Measurements from ENCODE around the gene ABCC4. TPM values are rescaled to one million over a fixed set of nuclear protein-coding genes. Genes with fewer than 3 reads are reported as not detected.

ABCC4 gene
- total RNA-seq, 4 donors from 2014 or later = 5.7 to 23.3 (median 6.9) TPM

DNA sequence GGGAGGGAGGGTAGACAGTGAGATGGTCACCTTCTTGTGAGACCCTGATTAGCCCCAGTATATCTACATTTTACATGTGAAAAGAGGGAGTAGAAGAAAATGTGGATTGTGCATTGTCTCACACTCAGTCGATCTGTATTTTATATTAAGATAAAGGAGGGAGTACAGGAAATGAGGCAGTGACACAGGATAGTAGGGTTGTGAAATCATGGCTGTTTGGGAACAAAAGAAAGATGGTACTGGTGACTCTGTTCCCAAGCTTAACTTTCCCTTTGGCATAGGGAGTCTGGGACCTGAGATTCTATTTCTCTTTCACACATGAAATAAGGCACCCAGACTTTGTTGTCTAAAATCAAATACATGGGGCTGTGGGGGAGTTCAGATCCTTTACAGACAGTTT is 194.7 kb downstream of the ABCC4 start:
- ATAC-seq (ENCODE audit: low FRiP score) = no peak
- TF ChIP-seq, protein P1, sequence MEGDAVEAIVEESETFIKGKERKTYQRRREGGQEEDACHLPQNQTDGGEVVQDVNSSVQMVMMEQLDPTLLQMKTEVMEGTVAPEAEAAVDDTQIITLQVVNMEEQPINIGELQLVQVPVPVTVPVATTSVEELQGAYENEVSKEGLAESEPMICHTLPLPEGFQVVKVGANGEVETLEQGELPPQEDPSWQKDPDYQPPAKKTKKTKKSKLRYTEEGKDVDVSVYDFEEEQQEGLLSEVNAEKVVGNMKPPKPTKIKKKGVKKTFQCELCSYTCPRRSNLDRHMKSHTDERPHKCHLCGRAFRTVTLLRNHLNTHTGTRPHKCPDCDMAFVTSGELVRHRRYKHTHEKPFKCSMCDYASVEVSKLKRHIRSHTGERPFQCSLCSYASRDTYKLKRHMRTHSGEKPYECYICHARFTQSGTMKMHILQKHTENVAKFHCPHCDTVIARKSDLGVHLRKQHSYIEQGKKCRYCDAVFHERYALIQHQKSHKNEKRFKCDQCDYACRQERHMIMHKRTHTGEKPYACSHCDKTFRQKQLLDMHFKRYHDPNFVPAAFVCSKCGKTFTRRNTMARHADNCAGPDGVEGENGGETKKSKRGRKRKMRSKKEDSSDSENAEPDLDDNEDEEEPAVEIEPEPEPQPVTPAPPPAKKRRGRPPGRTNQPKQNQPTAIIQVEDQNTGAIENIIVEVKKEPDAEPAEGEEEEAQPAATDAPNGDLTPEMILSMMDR (IDR thresholded peaks at IDR 0.05) = no peak
- DNase-seq (ENCODE audit: low spot score) = no peak

DNA sequence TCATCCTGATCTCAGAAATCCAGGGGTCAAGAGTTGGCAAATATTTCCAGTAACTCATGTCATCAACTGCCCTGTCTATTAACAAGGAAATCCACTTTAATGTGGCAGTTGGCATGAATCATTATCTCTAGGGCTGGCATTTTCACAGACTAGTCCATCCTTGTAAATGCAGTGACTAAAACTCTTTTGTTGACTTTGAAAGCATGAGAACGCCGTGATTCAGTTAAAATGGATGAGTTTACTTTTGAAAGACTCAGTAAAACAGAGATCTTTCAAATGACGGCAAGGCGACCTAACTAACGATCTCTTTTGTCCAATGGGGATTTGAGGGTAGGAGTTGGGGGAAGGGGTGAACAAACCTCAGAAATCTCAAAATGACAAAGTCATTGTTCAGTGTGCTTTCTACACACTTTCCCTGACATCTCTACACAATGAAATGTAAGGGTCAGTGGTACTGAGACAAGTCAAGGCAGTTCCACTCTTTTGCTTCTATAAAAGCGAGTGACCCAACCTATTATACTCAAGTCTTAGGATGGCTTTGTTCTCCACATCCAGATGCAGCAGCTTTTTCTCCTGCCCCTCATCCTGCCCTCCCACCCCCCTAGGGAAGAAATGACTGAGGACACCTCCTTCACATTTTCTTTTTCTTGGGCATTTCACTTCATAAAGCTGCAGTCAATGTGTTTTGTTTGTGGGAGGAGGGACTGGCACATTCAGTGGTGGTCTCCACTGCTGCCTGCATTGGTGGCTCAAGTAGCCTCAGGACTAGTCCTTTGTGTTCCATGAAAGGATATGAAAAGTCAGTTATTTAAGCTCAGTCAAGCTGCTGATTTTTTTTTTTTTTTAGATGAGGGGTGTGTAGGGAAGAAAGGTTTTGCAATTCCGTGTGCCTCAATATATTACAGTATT is 200.5 kb downstream of the ABCC4 start:
- no peak for ATAC-seq (ENCODE audit: low FRiP score)
- DNase-seq (ENCODE audit: low spot score) = no peak
- TF ChIP-seq, protein P1 (IDR thresholded peaks at IDR 0.05) = no peak

DNA sequence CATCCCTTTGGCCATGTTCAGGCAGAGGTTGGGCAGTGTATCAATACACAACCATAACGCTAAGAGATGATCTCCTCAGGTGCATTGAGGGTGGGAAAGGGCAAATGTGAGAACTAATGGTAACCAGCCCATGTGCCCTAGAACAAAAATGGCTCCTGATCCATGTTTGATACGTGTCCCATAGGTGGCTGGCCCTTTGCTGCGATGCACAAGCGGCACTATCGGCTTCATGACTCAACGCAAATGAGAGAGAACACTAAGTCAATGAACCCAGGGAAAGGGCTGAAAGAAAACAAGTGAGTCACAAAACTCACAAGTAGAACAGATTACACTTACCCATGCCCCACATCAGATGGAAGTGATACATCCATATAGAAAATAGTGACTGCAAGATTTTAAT is 201.7 kb downstream of the ABCC4 start:
- no peak for DNase-seq (ENCODE audit: low spot score)
- TF ChIP-seq, protein P1 (IDR thresholded peaks at IDR 0.05) = no peak
- no peak for ATAC-seq (ENCODE audit: low FRiP score)

DNA sequence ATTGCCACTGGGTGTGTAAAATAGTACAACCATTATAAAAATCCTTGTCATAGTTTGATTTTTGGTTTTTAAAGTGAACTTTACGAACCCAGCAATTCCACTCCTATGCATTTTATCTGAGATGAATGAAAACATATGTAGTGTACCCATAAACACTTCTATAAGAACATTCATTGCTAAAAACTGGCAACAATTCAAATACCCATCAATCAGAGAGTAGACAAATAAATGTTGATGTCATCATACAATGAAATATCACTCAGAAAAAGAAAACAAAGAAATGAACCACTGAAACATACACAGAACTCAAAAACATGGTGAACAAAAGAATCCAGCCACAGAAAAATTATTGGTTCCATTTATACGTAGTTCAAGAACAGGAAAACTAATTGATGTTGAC is 202.3 kb downstream of the ABCC4 start:
- ATAC-seq (ENCODE audit: low FRiP score) (no peak), DNase-seq (ENCODE audit: low spot score) (no peak)
- TF ChIP-seq, protein P1 (IDR thresholded peaks at IDR 0.05) = no peak

DNA sequence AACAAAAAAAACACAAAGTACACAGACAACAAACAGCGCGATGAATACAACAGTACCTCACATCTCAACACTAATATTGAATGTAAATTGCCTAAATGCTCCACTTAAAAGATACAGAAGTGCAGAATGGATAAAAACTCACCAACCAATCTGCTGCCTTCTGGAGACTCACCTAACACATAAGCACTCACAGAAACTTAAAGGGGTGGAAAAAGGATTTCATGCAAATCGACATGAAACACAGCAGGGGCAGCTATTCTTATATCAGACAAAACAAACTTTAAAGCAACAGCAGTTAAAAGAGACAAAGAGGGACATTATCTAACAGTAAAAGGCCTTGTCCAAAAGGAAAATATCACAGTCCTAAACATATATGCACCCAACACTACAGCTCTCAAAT is 209.5 kb downstream of the ABCC4 start:
- ATAC-seq (ENCODE audit: low FRiP score) (no peak), DNase-seq (ENCODE audit: low spot score) (no peak)
- TF ChIP-seq, protein P1 (IDR thresholded peaks at IDR 0.05) = no peak

DNA sequence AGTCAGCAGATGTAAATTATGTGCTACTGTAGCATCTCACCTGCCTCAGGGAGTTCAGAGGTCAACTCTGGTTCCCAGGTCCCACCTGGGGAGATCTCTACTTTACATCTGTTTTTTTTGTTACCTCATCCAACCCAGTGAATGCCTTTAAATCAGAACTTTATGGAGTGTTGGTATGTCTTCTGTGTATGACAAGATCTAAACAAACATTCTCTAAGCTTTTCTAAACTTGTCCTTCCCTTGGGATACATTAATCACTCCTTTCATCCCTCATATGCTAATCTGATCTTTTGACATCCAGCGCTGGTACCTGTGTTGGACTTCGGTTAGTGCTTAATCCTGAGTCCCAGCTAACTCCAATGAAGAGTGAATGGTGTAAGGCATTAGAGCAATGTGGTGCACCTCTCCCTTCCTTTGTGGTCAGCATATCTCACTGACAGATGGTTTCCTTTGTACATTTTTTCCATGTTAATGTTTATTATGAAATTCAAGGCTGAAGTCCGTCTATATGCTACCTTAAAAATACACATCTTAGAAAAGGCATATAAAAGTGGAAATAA is 213.4 kb downstream of the ABCC4 start:
- TF ChIP-seq, protein P1 (IDR thresholded peaks at IDR 0.05) = no peak

DNA sequence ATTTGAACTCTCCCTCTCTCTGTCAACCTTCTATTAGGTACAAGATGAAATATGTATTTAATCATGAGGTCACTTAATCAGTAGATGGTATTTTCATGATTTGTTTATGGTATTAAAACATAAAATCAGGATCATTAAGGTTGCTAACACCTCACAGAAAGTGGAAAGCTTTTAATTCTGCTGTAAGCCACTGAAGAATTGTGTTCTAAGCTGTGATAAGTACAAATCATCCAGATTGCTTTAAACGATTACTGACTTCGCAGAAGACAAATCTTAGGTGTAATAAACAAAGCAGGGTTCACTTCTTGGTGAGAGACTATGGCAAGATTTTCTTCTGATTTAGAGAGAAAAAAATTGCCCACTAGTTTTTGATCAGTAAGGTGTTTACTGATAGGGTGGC is 214.5 kb downstream of the ABCC4 start:
- ATAC-seq (ENCODE audit: low FRiP score) (no peak), DNase-seq (ENCODE audit: low spot score) (no peak)
- TF ChIP-seq, protein P1 (IDR thresholded peaks at IDR 0.05) = no peak

More for the DNA sequence above, 213.4 kb downstream of the ABCC4 start:
- DNase-seq (ENCODE audit: low spot score) (no peak), ATAC-seq (ENCODE audit: low FRiP score) (no peak)
